Measurements from ENCODE around the gene LRP11. TPM values are rescaled to one million over a fixed set of nuclear protein-coding genes. Genes with fewer than 3 reads are reported as not detected.
A peak's percentile ranks its signal among the peaks of the same experiment; 100 is the strongest.

Gene LRP11
- total and polyA plus RNA-seq, 2 of the 13 experiments (the other 11 are each of a cell fraction or from before 2014, with no cell fraction given), result 32.4 to 48.9 TPM

- TF ChIP-seq HNF4G (IDR thresholded peaks at IDR 0.05; ENCODE audit: borderline replicate concordance, low read depth, low read length), result 0 out of 2 replicates have a peak, but pooled peaks have one; percentile 37
- TF ChIP-seq HNF4G (CRISPR knock-in tag; IDR thresholded peaks at IDR 0.05; ENCODE audit: borderline replicate concordance, low read depth), result no peak
- TF ChIP-seq ZNF432 (CRISPR knock-in tag; IDR thresholded peaks at IDR 0.05; ENCODE audit: borderline replicate concordance), result no peak
- no peak for TF ChIP-seq ZBTB44 (CRISPR knock-in tag; IDR thresholded peaks at IDR 0.05)
- TF ChIP-seq UBTF (CRISPR knock-in tag; IDR thresholded peaks at IDR 0.05), result 0 out of 2 replicates have a peak, but pooled peaks have one; percentile 21
- TF ChIP-seq CHD2 (IDR thresholded peaks at IDR 0.05; ENCODE audit: low read depth, low read length), result no peak
- TF ChIP-seq FOXK2 (IDR thresholded peaks at IDR 0.05), result no peak
- no peak for TF ChIP-seq ZSCAN22 (CRISPR knock-in tag; IDR thresholded peaks at IDR 0.05)
- no peak for TF ChIP-seq ZNF382 (CRISPR knock-in tag; IDR thresholded peaks at IDR 0.05; ENCODE audit: borderline replicate concordance)
- TF ChIP-seq ZNF552 (CRISPR knock-in tag; IDR thresholded peaks at IDR 0.05; ENCODE audit: borderline replicate concordance), result no peak
- no peak for TF ChIP-seq BHLHE40 (IDR thresholded peaks at IDR 0.05; ENCODE audit: low read length)
- TF ChIP-seq ZBTB46 (CRISPR knock-in tag; IDR thresholded peaks at IDR 0.05; ENCODE audit: borderline replicate concordance), result no peak
- no peak for TF ChIP-seq ZNF335 (CRISPR knock-in tag; IDR thresholded peaks at IDR 0.05)
- TF ChIP-seq XBP1 (CRISPR knock-in tag; IDR thresholded peaks at IDR 0.05), result no peak
- no peak for TF ChIP-seq ZHX1 (CRISPR knock-in tag; IDR thresholded peaks at IDR 0.05; ENCODE audit: low read depth)
- TF ChIP-seq RFXANK (CRISPR knock-in tag; IDR thresholded peaks at IDR 0.05), result no peak
- TF ChIP-seq HDAC6 (IDR thresholded peaks at IDR 0.05; ENCODE audit: low read depth, low read length), result 0 out of 2 replicates have a peak, but pooled peaks have one; percentile 6
- TF ChIP-seq ZNF567 (CRISPR knock-in tag; IDR thresholded peaks at IDR 0.05; ENCODE audit: borderline replicate concordance), result no peak
- no peak for TF ChIP-seq ZNF326 (CRISPR knock-in tag; IDR thresholded peaks at IDR 0.05; ENCODE audit: borderline replicate concordance)
- TF ChIP-seq ZNF354B (CRISPR knock-in tag; IDR thresholded peaks at IDR 0.05), result no peak
- TF ChIP-seq SP2 (CRISPR knock-in tag; IDR thresholded peaks at IDR 0.05), result no peak
Measured at GRCh38 chr6:149861603-149862423, 2.3 kb downstream of the LRP11 start (continued).
